ENCODE data around the gene NRIP3. TPM values are rescaled to one million over a fixed set of nuclear protein-coding genes. Genes with fewer than 3 reads are reported as not detected.

Gene NRIP3
- total and polyA plus RNA-seq, 12 donors = 0.13 to 1.9 (median 1.1) TPM; not detected in 1

DNA sequence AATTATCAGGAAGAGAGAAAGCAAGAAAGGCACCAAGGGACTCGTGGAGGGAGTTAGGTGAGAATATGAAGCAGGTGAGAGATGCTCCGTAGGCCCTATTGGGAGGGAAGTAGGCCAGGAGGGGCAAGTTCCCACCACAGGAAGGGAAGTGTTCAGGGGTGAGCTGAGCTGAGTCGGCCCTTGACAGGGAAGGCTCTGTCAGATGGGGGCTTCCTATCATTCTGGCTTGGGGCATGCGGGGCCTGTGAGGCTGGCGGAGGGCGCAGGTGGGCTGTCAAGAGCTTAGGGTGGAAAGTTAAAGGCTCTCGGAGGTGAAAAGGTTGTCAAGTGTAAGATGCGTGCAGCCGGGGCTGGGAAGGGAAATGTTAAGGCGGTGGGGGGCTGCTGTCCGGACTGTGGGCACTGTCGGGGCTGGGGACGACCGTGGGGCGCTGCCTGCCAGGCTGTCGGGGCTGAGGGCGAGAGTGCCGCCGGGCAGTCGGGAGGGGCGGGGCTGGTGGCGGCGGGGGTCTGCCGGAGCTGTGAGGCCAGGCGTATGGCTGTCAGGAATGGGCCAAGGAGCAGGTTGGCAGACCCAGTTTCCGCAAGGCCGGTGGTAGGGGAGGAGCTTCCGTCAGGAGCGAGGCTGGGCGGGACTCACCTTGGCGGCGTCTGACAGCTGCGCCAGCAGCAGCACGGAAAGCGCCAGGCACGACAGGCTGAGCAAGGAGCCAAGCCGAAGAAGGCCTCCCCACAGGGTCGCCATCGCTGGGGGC, 40.1 kb downstream of the NRIP3 start:
- peaks cover 0 to 27% (median 0%) of the 10 kb centered on the region in 9 donors for H3K36me3 ChIP-seq
- 2 to 4% methylated on average over 32 to 39 of the region's 39 CpGs for WGBS, 2 donors
- H3K27ac ChIP-seq = peak overlapping the region; percentile 74 to 99 (median 98)
- intact Hi-C loops (cut with DNase I) = loop anchor here in 7 of 10 donors (2.0 to 10.0 kb wide), 8 partner anchors 46 to 281 kb away; partner anchors contain the start of genes AKIP1 (in 4 of the 7), RPL27A (in 4 of the 7) and TRIM66 (in 4 of the 7)
- H3K27me3 ChIP-seq = no peaks in the 10 kb centered on the region
- TF ChIP-seq, protein P1, sequence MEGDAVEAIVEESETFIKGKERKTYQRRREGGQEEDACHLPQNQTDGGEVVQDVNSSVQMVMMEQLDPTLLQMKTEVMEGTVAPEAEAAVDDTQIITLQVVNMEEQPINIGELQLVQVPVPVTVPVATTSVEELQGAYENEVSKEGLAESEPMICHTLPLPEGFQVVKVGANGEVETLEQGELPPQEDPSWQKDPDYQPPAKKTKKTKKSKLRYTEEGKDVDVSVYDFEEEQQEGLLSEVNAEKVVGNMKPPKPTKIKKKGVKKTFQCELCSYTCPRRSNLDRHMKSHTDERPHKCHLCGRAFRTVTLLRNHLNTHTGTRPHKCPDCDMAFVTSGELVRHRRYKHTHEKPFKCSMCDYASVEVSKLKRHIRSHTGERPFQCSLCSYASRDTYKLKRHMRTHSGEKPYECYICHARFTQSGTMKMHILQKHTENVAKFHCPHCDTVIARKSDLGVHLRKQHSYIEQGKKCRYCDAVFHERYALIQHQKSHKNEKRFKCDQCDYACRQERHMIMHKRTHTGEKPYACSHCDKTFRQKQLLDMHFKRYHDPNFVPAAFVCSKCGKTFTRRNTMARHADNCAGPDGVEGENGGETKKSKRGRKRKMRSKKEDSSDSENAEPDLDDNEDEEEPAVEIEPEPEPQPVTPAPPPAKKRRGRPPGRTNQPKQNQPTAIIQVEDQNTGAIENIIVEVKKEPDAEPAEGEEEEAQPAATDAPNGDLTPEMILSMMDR (IDR thresholded peaks at IDR 0.05) = no peak
- H3K4me3 ChIP-seq = peak overlapping the region; percentile 67 to 99 (median 85)
- no peaks in the 10 kb centered on the region for H3K9me3 ChIP-seq
- ATAC-seq (peak; percentile 58 to 87 (median 69)), DNase-seq (peak; percentile 75 to 79)
- H3K4me1 ChIP-seq = peaks cover 5 to 53% (median 38%) of the 10 kb centered on the region in 9 donors

DNA sequence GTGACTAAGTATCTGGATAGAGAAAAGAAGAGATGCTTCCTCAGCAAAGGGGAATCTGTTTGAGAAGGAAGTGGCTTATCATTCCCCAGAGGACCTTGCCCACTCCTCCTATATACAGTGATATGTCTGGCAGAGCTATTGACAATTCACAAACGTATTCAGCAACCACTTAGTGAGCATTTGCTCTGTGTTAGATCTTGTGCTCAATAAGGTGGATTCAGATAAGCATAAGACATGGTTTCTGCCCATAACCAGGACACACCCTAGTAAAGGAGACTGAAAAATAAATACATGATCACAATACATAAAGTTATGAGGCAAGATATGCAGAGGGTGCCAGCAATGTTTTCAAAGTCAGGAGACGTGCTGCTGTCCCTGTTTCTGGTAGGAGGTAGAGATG, 41.0 kb downstream of the NRIP3 start:
- ATAC-seq (no peak), DNase-seq (no peak)
- 25 to 26% methylated on average over 2 of the region's 2 CpGs for WGBS, 2 donors
- TF ChIP-seq, protein P1 (IDR thresholded peaks at IDR 0.05) = no peak
- peak overlapping the region in 6 of 10 donors; percentile 76 to 99 (median 85) for H3K4me3 ChIP-seq
- H3K36me3 ChIP-seq = peaks cover 0 to 23% (median 0%) of the 10 kb centered on the region in 9 donors
- peaks cover 5 to 54% (median 38%) of the 10 kb centered on the region in 9 donors for H3K4me1 ChIP-seq
- H3K9me3 ChIP-seq = no peaks in the 10 kb centered on the region
- intact Hi-C loops (cut with DNase I) = loop anchor here in 6 of 10 donors (5.0 to 10.0 kb wide), 7 partner anchors 46 to 281 kb away; partner anchors contain the start of genes RPL27A (in 4 of the 6), TRIM66 (in 4 of the 6) and AKIP1 (in 2 of the 6)
- H3K27me3 ChIP-seq = no peaks in the 10 kb centered on the region
- peak overlapping the region in 5 of 10 donors; percentile 95 to 99 (median 97) for H3K27ac ChIP-seq

DNA sequence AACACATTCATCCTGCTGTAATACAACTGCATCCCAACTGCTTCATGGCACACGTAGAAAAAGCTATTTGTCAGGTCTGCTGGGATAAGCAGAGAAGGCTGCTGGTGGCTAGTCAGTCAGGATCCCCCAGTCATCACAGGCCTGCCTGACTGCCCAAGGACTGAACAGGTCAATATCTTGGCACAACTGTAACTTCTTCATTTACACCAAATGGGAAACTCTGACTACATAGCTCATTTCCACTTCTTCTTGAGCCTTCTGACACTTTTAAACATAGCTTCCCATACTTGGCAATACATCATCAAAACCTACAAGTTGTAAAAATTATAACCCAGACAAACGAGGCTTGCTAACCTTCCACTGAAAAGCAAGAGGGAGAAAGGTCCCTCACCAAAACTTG, 42.4 kb downstream of the NRIP3 start:
- Histone ChIP-seq H3K4me1 (peaks cover 7 to 50% (median 38%) of the 10 kb centered on the region in 9 donors), H3K36me3 (peaks cover 0 to 32% (median 0%) of the 10 kb centered on the region in 9 donors), H3K27me3 (no peaks in the 10 kb centered on the region), H3K9me3 (no peaks in the 10 kb centered on the region), H3K4me3 (no peak overlapping the region), H3K27ac (peak overlapping the region in 2 of 10 donors; percentile 3 to 4)
- ATAC-seq = no peak
- TF ChIP-seq, protein P1 (IDR thresholded peaks at IDR 0.05) = no peak
- intact Hi-C loops (cut with DNase I) = loop anchor here in 6 of 10 donors (5.0 to 10.0 kb wide), 7 partner anchors 44 to 279 kb away; partner anchors contain the start of genes RPL27A (in 4 of the 6), TRIM66 (in 4 of the 6) and AKIP1 (in 2 of the 6)
- DNase-seq = no peak
- WGBS, 2 donors = 59 to 63% methylated on average over 2 of the region's 2 CpGs

DNA sequence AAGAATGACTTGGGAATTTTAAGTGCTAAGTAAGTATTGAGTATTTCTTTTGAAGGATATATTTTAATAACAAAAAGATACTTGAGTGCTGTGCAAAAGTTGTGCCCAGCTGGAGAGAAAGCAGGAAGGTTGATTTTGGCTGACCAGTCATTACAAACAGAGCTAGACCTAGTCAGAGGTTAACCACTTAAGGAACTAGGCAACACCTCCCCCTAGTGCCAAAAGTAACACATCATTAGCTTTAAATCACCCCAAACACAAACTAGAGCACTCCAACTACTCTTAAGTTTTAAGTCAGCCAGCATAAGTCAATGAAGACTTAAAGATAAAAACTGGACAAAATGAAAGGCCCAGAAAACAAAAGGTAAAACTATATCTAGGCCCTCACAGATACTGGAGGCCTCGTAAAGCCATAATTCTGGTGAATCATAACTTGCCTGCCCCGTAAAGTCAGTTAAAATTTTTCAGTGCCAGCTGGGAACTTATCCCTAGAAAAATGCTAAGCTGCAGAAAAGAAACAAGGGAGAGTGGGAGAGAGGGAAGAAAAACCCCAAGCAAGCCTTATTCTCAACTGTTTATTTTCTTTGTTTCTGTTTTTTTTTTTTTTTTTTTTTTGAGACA, 44.1 kb downstream of the NRIP3 start:
- H3K9me3 ChIP-seq = no peaks in the 10 kb centered on the region
- ATAC-seq = peak in 1 of 8 donors; percentile 43
- peaks cover 0 to 49% (median 13%) of the 10 kb centered on the region in 9 donors for H3K36me3 ChIP-seq
- peak overlapping the region in 6 of 10 donors; percentile 11 to 38 (median 20) for H3K27ac ChIP-seq
- H3K4me1 ChIP-seq = peaks cover 7 to 41% (median 29%) of the 10 kb centered on the region in 9 donors
- TF ChIP-seq, protein P1 (IDR thresholded peaks at IDR 0.05) = peak; percentile 18 to 75 (median 66)
- intact Hi-C loops (cut with DNase I) = loop anchor here in 7 of 10 donors (5.0 to 10.0 kb wide), 7 partner anchors 42 to 277 kb away; partner anchors contain the start of genes RPL27A (in 4 of the 7), TRIM66 (in 4 of the 7) and AKIP1 (in 2 of the 7)
- H3K4me3 ChIP-seq = no peak overlapping the region
- no peaks in the 10 kb centered on the region for H3K27me3 ChIP-seq
- DNase-seq = peak in 1 of 2 donors; percentile 60
- WGBS, 2 donors = 14 to 39% methylated on average over 2 of the region's 2 CpGs
